CD4-positive, CD25-positive, alpha-beta regulatory T cell (primary cell): ENCODE data around the gene ZNF841. TPM values are rescaled to one million over a fixed set of nuclear protein-coding genes. Genes with fewer than 3 reads are reported as not detected.
"Not testable (repeated sequence)": the region's sequence is repeated elsewhere in the genome, so short reads cannot be mapped to it uniquely, and the experiment has no call there.

Experiments
- ATAC-seq, 2 donors: fragments of 150-1000 bp; cut with Tn5 transposase; one replicate each; pipeline ENCODE4 v1.10.0; 2021; ENCODE audit warnings: low read depth in 2 of 2, moderate number of reproducible peaks in 2 of 2, moderate library complexity in 1 of 2
- DNase-seq, 3 donors: peaks; one replicate each; pipeline versions ENCODE4 v3.0.0 to v3.0.0-alpha.2; 2012 to 2022; ENCODE audit warnings: mixed read lengths in 1 of 3
- H3K27ac ChIP-seq: one replicate; pipeline ENCODE4 v1.7.0; 2013; ENCODE audit warnings: mild to moderate bottlenecking, low read length; ENCODE audit not compliant: insufficient read depth, poor library complexity, severe bottlenecking
- H3K27me3 ChIP-seq: one replicate; pipeline ENCODE4 v1.7.0; 2013; ENCODE audit warnings: low read length; ENCODE audit not compliant: control insufficient read depth, insufficient read depth
- H3K36me3 ChIP-seq: one replicate; pipeline ENCODE4 v1.7.0; 2013; ENCODE audit warnings: mild to moderate bottlenecking, low read length, moderate library complexity; ENCODE audit not compliant: control insufficient read depth, insufficient read depth
- H3K4me1 ChIP-seq: 2 replicates; pipeline ENCODE4 v1.7.0; 2013; ENCODE audit warnings: mild to moderate bottlenecking, low read length; ENCODE audit not compliant: insufficient read depth, control insufficient read depth, poor library complexity, severe bottlenecking
- H3K4me3 ChIP-seq: one replicate; pipeline ENCODE4 v1.7.0; 2013; ENCODE audit warnings: low read depth, mild to moderate bottlenecking, low read length, moderate library complexity
- H3K9me3 ChIP-seq, 2 experiments: 1 replicate in 1 of 2; 2 replicates in 1 of 2; pipeline ENCODE4 v1.7.0; 2013; ENCODE audit warnings: low read length in 2 of 2, mild to moderate bottlenecking in 1 of 2, moderate library complexity in 1 of 2; ENCODE audit not compliant: control insufficient read depth in 2 of 2
- H3K27ac Mint-ChIP-seq, 3 donors: one replicate each; pipeline ENCODE4 v1.8.0; 2020 to 2022; ENCODE audit warnings: mild to moderate bottlenecking in 3 of 3, mixed read lengths in 3 of 3, moderate library complexity in 2 of 3
- H3K27me3 Mint-ChIP-seq: one replicate; pipeline ENCODE4 v1.8.0; 2022; ENCODE audit warnings: mild to moderate bottlenecking, mixed read lengths
- H3K36me3 Mint-ChIP-seq: one replicate; pipeline ENCODE4 v1.8.0; 2020; ENCODE audit warnings: mixed read lengths
- H3K4me1 Mint-ChIP-seq, 4 donors: one replicate each; pipeline ENCODE4 v1.8.0; 2020 to 2022; ENCODE audit warnings: mixed read lengths in 4 of 4, mild to moderate bottlenecking in 1 of 4
- H3K4me3 Mint-ChIP-seq, 4 donors: one replicate each; pipeline ENCODE4 v1.8.0; 2020 to 2022; ENCODE audit warnings: mild to moderate bottlenecking in 4 of 4, mixed read lengths in 4 of 4, moderate library complexity in 3 of 4
- H3K9me3 Mint-ChIP-seq, 7 donors: one replicate each; pipeline ENCODE4 v1.8.0; 2020 to 2022; ENCODE audit warnings: mixed read lengths in 7 of 7, mild to moderate bottlenecking in 3 of 7, moderate library complexity in 2 of 7
- polyA plus RNA-seq, 4 donors: library from polyadenylated mRNA; unstranded; fragments of 300-500 nt; fragmentation: Illumina TruSeq; gene quantifications; one replicate each; pipeline ENCODE4 v1.2.3, GENCODE V29; 2021
- total RNA-seq: library from RNA; stranded (reverse); gene quantifications from one replicate; pipeline ENCODE4 v1.2.3, GENCODE V29; 2022

Gene ZNF841
- total and polyA plus RNA-seq, 5 donors from 2014 or later: 2.4 to 21.0 (median 3.3) TPM

GRCh38 chr19:52028780-52029123 lies 66.8 kb downstream of the ZNF841 start:
- peak overlapping the region; percentile 90 to 95 (median 94) for H3K4me3 Mint-ChIP-seq

GRCh38 chr19:52028027-52028779 lies 67.4 kb downstream of the ZNF841 start, which contains the start of gene ZNF614:
TSS of gene ZNF614 (minus strand) at chr19:52028379. CDS start at chr19:52025745, 2,634 bp downstream.
- peaks cover 13% of the 10 kb centered on the region for H3K4me1 ChIP-seq

More at GRCh38 chr19:52028780-52029123, 66.8 kb downstream of the ZNF841 start:
- H3K36me3 ChIP-seq: peaks cover 26% of the 10 kb centered on the region
- H3K4me1 ChIP-seq: peaks cover 13% of the 10 kb centered on the region
- peak overlapping the region; percentile 82 for H3K27ac ChIP-seq
- ATAC-seq (peak; percentile 7 to 13), DNase-seq (no peak)
- Mint-ChIP-seq H3K27ac (peak overlapping the region; percentile 95 to 99 (median 99)), H3K27me3 (no peaks in the 10 kb centered on the region), H3K36me3 (peaks cover 28% of the 10 kb centered on the region), H3K9me3 (peaks cover 4 to 68% (median 30%) of the 10 kb centered on the region in 7 donors), H3K4me1 (peaks cover 13 to 33% (median 19%) of the 10 kb centered on the region in 4 donors)
- H3K27me3 ChIP-seq: no peaks in the 10 kb centered on the region
- peak overlapping the region; percentile 91 for H3K4me3 ChIP-seq
- peaks cover 56 to 75% of the 10 kb centered on the region in 2 experiments for H3K9me3 ChIP-seq

GRCh38 chr19:52026255-52026990 lies 69.1 kb downstream of the ZNF841 start:
- Mint-ChIP-seq H3K4me1 (peaks cover 13 to 35% (median 19%) of the 10 kb centered on the region in 4 donors), H3K9me3 (peaks cover 4 to 67% (median 29%) of the 10 kb centered on the region in 7 donors), H3K36me3 (peaks cover 42% of the 10 kb centered on the region), H3K4me3 (peak overlapping the region; percentile 64 to 94 (median 84))
- Histone ChIP-seq H3K4me1 (peaks cover 13% of the 10 kb centered on the region), H3K9me3 (peaks cover 51 to 72% of the 10 kb centered on the region in 2 experiments), H3K36me3 (peaks cover 45% of the 10 kb centered on the region)
- DNase-seq, H3K27me3 Mint-ChIP-seq, H3K27me3 ChIP-seq, H3K27ac Mint-ChIP-seq, H3K4me3 ChIP-seq, ATAC-seq, H3K27ac ChIP-seq: not testable (repeated sequence)

More at GRCh38 chr19:52028027-52028779, 67.4 kb downstream of the ZNF841 start, which contains the start of gene ZNF614:
- DNase-seq: peak; percentile 60 to 91 (median 89)
- peaks cover 34% of the 10 kb centered on the region for H3K36me3 Mint-ChIP-seq
- peak; percentile 87 for ATAC-seq
- Histone ChIP-seq H3K36me3 (peaks cover 31% of the 10 kb centered on the region), H3K9me3 (peaks cover 56 to 75% of the 10 kb centered on the region in 2 experiments), H3K4me3 (peak within 1 kb of the TSS; percentile 91), H3K27ac (peak within 1 kb of the TSS; percentile 82), H3K27me3 (no peaks in the 10 kb centered on the region)
- H3K27me3 Mint-ChIP-seq: no peaks in the 10 kb centered on the region
- peaks cover 13 to 33% (median 19%) of the 10 kb centered on the region in 4 donors for H3K4me1 Mint-ChIP-seq
- peak within 1 kb of the TSS; percentile 90 to 95 (median 94) for H3K4me3 Mint-ChIP-seq
- peaks cover 4 to 68% (median 33%) of the 10 kb centered on the region in 7 donors for H3K9me3 Mint-ChIP-seq
- peak within 1 kb of the TSS; percentile 95 to 99 (median 99) for H3K27ac Mint-ChIP-seq

- peak overlapping the region in 1 of 4 donors; percentile 38 for H3K4me3 Mint-ChIP-seq
- H3K36me3 Mint-ChIP-seq: peaks cover 61% of the 10 kb centered on the region
- H3K9me3 Mint-ChIP-seq: peaks cover 4 to 74% (median 34%) of the 10 kb centered on the region in 7 donors
Observed at GRCh38 chr19:52024478-52024877, 71.1 kb downstream of the ZNF841 start.

GRCh38 chr19:52022193-52022592 lies 73.4 kb downstream of the ZNF841 start:
- Mint-ChIP-seq H3K27ac (no peak overlapping the region), H3K27me3 (no peaks in the 10 kb centered on the region), H3K9me3 (peaks cover 4 to 91% (median 41%) of the 10 kb centered on the region in 7 donors), H3K36me3 (peaks cover 81% of the 10 kb centered on the region), H3K4me1 (peaks cover 4 to 17% (median 7%) of the 10 kb centered on the region in 4 donors), H3K4me3 (no peak overlapping the region)
- ATAC-seq (no peak), DNase-seq (no peak)
- Histone ChIP-seq H3K4me1 (peaks cover 3% of the 10 kb centered on the region), H3K36me3 (peaks cover 87% of the 10 kb centered on the region), H3K27me3 (no peaks in the 10 kb centered on the region), H3K27ac (no peak overlapping the region), H3K4me3 (no peak overlapping the region), H3K9me3 (peaks cover 72 to 93% of the 10 kb centered on the region in 2 experiments)

More at GRCh38 chr19:52024478-52024877, 71.1 kb downstream of the ZNF841 start:
- Histone ChIP-seq H3K9me3 (peaks cover 52 to 73% of the 10 kb centered on the region in 2 experiments), H3K4me1 (peaks cover 13% of the 10 kb centered on the region), H3K36me3 (peaks cover 64% of the 10 kb centered on the region)
- not testable (repeated sequence) for H3K27me3 Mint-ChIP-seq, H3K27ac ChIP-seq, ATAC-seq, DNase-seq, H3K4me3 ChIP-seq, H3K27me3 ChIP-seq
- H3K4me1 Mint-ChIP-seq: peaks cover 13 to 35% (median 19%) of the 10 kb centered on the region in 4 donors
- peak overlapping the region in 1 of 3 donors; percentile 9 for H3K27ac Mint-ChIP-seq

GRCh38 chr19:52020506-52020905 lies 75.1 kb downstream of the ZNF841 start:
- Mint-ChIP-seq H3K4me1 (peaks cover 0 to 2% (median 0%) of the 10 kb centered on the region in 4 donors), H3K27me3 (no peaks in the 10 kb centered on the region), H3K4me3 (no peak overlapping the region), H3K36me3 (peaks cover 83% of the 10 kb centered on the region), H3K9me3 (peaks cover 1 to 91% (median 42%) of the 10 kb centered on the region in 7 donors), H3K27ac (no peak overlapping the region)
- H3K4me3 ChIP-seq: peak overlapping the region; percentile 4
- ATAC-seq: no peak
- no peaks in the 10 kb centered on the region for H3K4me1 ChIP-seq
- peaks cover 88% of the 10 kb centered on the region for H3K36me3 ChIP-seq
- H3K27me3 ChIP-seq: no peaks in the 10 kb centered on the region
- H3K27ac ChIP-seq: no peak overlapping the region
- DNase-seq: no peak
- peaks cover 82 to 93% of the 10 kb centered on the region in 2 experiments for H3K9me3 ChIP-seq
